AG09319 (cell line): ENCODE data around the gene SDR42E1.

Experiments used
- DNase-seq: peaks from one replicate; pipeline ENCODE4 v3.0.0-alpha.2; 2010; ENCODE audit warnings: low read depth; ENCODE audit errors: extremely low read depth
- TF ChIP-seq, protein P1 (sequence below): IDR thresholded peaks from 2 replicates; pipeline ENCODE4 v1.5.1; 2011; ENCODE audit warnings: low read depth, mild to moderate bottlenecking, inconsistent platforms, low read length, moderate library complexity

Gene SDR42E1

DNA sequence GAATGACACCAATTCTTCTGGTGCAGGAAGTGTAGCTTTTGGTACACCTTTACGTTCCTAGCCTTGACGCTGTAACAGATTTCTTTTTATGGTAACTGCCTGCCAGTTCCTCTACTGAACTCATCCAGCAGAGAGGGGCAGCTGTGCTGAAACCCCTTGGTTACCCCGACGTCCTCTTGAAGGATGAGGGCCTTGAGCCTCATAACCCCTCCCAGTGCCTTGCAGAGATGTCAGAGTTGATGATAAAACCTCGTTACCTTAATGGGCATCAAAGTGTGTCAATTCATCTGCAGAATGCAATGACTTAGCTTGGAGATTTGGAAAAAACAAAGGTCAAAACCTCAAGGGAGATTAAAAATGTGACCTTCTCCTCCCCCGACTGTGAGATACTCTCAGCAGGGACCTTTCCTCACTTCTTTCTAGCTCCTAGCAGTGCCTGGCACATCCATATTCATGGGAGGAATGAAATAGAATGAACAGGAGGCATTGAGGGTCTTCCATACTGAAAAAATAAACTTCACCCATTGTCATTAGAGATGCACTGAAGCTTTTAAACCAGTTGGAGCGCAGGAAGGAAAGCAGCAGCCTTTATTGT is 69.2 kb downstream of the SDR42E1 start:
- no peak for DNase-seq
- TF ChIP-seq, protein P1, sequence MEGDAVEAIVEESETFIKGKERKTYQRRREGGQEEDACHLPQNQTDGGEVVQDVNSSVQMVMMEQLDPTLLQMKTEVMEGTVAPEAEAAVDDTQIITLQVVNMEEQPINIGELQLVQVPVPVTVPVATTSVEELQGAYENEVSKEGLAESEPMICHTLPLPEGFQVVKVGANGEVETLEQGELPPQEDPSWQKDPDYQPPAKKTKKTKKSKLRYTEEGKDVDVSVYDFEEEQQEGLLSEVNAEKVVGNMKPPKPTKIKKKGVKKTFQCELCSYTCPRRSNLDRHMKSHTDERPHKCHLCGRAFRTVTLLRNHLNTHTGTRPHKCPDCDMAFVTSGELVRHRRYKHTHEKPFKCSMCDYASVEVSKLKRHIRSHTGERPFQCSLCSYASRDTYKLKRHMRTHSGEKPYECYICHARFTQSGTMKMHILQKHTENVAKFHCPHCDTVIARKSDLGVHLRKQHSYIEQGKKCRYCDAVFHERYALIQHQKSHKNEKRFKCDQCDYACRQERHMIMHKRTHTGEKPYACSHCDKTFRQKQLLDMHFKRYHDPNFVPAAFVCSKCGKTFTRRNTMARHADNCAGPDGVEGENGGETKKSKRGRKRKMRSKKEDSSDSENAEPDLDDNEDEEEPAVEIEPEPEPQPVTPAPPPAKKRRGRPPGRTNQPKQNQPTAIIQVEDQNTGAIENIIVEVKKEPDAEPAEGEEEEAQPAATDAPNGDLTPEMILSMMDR: no peak

DNA sequence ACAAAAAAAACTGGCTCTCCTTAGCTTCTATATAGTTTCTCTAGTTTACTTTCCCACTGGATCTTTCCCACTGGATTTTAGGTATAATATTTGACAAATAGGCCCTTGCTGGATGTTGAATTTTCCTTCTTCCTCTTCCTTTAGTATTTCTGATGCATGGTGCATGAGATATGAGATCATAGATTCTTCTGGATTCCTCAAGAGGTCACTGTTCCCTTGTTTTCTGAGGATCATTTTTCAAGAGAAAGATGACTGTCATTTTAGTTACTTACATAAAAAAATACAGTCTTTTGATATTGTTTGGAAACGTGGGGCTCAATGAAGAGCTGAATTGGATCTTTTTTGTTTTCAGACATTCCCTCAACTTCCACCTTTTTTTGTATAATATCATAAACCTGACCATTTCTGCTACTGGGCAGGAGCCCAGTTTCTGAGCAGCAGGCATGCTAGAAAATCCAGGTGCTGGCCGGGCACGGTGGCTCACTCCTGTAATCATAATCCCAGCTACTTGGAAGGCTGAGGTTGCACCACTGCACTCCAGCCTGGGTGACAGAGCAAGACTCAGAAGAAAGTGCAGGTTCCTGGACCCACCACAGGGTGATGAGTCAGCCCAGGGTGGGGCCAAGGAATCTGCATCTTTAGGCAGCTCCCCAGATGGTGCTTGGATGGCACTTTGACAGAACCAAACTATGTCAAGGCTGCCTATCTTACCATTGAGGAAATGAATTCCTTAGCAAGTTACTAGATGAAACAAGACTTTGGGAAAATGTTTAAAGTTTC is 70.3 kb downstream of the SDR42E1 start:
- TF ChIP-seq, protein P1: peak; percentile 55
- DNase-seq: peak; percentile 57

DNA sequence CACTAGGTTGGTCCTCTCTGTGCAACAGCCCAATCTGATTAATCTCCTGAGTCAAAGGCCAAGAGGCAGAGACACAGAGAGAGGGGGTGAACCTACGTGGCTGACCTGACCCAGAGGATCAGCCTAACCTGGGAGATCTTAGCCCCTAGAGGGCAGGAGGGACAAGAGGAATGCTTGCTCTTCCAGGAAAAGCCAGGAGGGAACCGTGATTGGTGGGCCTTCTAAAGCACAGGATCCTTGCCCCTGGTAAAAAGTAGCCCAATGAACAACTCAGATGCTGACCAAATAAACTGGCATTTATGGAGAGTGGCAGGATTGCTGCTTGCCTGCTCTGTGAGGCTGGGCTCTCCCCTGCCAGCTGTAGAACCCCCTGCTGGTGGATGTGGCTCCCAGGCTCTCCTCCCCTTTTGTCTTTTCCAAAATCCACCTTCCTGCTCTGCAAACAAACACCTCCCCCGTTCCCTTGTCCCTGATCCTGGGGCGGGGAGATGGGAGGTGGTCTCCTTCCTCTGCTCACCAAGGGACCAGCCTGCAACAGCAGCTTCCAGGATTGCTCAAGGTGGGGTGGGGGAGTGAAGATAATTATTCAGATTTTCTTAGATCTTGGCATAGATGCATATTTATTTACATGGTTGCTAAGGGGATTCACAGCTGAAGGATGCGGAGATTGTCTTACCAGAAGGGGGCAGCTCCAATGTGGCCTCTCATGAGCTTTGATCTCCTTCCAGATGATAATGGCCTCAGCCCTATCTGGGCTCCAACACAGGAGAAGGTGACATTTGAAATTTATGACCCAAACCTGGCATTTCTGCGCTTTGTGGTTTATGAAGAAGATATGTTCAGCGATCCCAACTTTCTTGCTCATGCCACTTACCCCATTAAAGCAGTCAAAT is 71.9 kb downstream of the SDR42E1 start:
- TF ChIP-seq, protein P1: no peak; the same call in none of the 2 replicates
- DNase-seq: no peak
